GM21367 (cell line): ENCODE data around the gene TNKS1BP1.
"Not testable (repeated sequence)": the region's sequence is repeated elsewhere in the genome, so short reads cannot be mapped to it uniquely, and the experiment has no call there.

Experiments used
- ATAC-seq: cut with Tn5 transposase; IDR thresholded peaks from one replicate; pipeline ENCODE4 v1.9.1; 2021; ENCODE audit not compliant: unreplicated experiment

The TNKS1BP1 gene

DNA sequence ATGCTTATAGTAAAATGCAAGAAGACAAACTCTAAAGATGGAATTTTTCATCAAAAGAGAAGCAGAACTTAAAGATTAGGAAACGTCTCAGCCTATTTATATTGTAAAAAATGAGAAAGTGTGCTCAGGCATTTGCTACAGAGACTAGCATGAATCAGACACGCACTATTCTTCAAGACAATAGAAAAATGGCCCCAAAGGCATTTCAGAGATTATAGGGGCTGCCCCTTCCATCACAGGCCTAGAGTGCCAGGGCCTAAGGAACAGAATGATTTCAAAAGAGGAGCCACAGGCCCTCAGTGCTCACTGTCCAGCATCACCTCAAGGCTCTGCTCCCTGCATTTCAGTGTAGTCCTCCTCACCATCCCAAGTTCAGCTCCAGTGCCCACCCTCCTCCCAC is 27.5 kb downstream of the TNKS1BP1 start:
- no peak for ATAC-seq

GRCh38 chr11:57296205-57296604 is 28.5 kb downstream of the TNKS1BP1 start:
- ATAC-seq: not testable (repeated sequence)

- no peak for ATAC-seq
These were observed 30.3 kb downstream of the TNKS1BP1 start for GRCh38 chr11:57294225-57295131.

DNA sequence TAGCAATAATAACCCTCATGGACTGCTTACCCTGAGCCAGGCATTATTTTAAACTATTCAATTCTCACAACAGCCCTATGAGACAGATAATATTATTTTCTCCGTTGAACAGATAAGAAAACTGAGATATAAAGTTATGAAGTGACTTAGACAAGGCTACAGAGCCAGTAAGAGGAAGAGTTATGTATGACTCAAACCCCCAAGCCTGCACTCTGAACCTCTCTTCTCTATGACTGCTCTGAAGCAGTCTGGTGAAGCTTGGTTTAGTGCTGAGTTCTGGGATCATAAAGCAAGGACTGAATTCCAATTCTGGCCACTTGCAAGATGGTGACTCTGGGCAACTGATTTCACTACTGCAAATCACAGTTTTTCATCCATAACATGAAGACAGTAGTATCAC is 34.5 kb downstream of the TNKS1BP1 start:
- no peak for ATAC-seq

- no peak for ATAC-seq
These were observed 35.8 kb downstream of the TNKS1BP1 start for GRCh38 chr11:57288771-57289579.

DNA sequence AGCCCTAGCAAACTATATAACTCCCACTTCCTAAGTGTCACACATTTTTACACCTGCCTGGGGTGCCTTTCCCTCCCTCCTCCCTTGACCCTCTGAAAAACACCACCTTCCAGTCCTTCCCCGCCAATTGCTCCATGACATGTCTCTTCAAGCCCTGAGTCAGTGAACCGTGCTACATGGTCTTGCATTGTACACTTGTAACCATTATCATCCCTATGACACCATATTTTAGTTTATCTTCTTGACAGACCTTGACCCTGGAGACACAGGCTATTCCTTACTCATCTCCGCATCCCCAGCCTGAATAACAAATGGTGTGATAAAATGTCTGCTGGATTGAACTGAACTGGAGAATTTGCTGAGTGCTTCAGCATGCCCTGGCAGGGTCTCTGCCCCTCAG is 36.9 kb downstream of the TNKS1BP1 start:
- no peak for ATAC-seq

DNA sequence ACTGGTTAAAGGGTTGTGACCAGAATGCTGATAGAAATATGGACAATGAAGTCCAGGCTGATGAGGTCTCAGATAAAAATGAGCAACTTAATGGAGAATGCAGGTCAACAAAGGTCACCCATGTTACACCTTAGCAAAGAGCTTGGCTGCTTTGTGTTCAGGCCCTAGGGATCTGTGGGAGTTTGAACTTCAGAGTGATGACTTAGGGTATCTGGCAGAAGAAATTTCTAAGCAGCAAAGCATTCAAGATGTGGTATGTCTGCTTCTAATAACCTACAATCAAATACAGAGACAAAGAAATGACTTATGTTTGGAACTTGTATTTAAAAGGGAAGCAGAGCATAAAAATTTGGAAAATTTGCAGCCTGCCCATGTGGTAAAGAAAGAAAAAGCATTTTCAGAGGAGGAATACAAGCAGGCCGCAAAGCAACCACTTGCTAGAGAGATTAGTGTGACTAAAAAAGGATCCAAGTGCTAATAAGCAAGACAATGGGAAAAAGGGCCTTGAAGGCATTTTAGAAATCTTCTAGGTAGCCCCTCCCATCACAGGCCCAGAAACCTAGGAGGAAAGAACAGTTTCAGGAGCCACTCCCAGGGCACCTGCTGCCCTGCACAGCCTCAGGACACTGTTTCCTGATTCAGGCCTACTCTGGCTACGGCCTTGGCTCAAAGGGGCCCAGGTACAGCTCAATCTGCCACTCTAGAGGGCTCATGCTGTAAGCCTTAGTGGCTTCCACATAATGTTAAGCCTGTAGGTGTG is 41.3 kb downstream of the TNKS1BP1 start:
- ATAC-seq: no peak

- ATAC-seq: not testable (repeated sequence)
These were observed 43.2 kb downstream of the TNKS1BP1 start for GRCh38 chr11:57281546-57281945.

GRCh38 chr11:57279116-57279515 is 45.6 kb downstream of the TNKS1BP1 start:
- no peak for ATAC-seq

GRCh38 chr11:57278721-57279095 is 46.0 kb downstream of the TNKS1BP1 start:
- no peak for ATAC-seq

- peak; percentile 77 for ATAC-seq
These were observed 46.7 kb downstream of the TNKS1BP1 start for GRCh38 chr11:57277845-57278720.

DNA sequence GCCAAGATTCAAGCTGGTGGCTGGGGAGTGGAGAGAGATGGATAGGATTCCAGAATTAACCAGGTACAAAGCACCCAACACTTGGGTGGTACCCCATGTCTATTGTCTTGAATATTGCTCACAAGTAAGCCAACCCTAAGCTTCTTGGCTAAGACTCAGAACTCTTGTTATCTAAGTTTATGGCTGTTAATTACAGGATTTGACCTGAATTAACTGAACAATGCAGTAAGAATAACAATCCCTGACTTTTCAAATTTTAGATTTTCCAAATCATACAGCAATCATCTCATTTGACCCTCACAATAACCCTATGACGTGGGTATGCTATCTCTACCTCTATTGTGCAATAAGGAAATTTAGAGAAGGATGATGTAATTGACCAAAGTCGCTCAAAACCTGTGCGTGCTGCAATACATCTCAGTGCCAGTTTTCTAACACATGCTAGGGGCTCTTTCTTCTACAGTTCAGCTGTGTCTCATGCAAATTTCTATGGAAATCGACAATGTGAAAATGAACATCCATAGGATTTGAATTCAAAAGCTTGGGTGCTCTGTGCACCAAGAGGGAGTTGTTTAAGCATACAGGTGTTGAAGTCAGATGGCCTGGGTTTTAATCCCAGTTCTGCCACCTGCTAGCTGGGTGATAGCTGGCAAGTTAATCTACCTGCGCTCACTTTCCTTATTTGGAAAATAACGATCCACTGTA is 47.6 kb downstream of the TNKS1BP1 start:
- ATAC-seq: no peak

GRCh38 chr11:57276169-57276970 is 48.4 kb downstream of the TNKS1BP1 start:
- ATAC-seq: no peak

- ATAC-seq: no peak
These were observed 49.2 kb downstream of the TNKS1BP1 start for GRCh38 chr11:57275582-57275981.

- ATAC-seq: no peak
These were observed 49.8 kb downstream of the TNKS1BP1 start for GRCh38 chr11:57274904-57275498.

DNA sequence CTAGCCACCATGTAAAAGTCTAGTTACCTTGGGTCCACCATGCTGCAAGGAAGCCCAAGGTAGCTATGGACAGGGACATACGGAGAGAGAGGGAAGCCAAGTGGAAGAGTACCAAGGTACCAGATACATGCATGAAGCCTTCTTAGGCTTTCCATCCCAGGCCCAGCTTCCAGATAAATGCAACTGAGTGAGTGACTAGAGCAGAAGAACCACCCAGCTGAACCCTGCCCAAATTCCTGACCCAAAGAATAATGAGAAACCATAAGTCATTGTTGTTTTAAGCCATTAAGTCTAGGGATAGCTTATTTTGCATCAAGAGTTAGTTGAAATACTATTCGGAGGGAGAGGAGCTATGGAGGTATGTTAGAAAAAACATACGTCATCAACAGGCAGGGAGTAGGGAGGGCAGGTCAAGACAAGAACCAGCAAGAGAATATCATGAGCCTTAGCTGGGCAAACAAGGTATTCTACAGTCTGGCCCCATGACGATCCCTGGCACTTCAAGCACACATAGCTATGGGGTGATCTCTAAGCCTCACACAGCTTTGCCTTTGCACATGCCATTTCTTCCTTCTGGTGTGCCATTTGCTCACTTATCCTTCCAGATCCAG is 51.2 kb downstream of the TNKS1BP1 start:
- ATAC-seq: no peak

- ATAC-seq: no peak
These were observed 55.2 kb downstream of the TNKS1BP1 start for GRCh38 chr11:57269571-57270021.

- ATAC-seq: no peak
These were observed 58.6 kb downstream of the TNKS1BP1 start for GRCh38 chr11:57266157-57266556.
